Testis (tissue), 3 donors: Measurements from ENCODE around the gene MSMP. TPM values are rescaled to one million over a fixed set of nuclear protein-coding genes. Genes with fewer than 3 reads are reported as not detected.

ENCODE experiments used
- DNase-seq: peaks from one replicate; pipeline ENCODE4 v3.0.0-alpha.2; 2019
- H3K27ac ChIP-seq, 2 donors: fragments of 200-600 bp; sonication (generic); one replicate each; pipeline ENCODE4 v1.5.1; 2019
- H3K27me3 ChIP-seq: fragments of 200-600 bp; sonication (generic); one replicate; pipeline ENCODE4 v1.5.1; 2019
- H3K36me3 ChIP-seq: fragments of 200-600 bp; sonication (generic); one replicate; pipeline ENCODE4 v1.5.1; 2017; ENCODE audit warnings: low read depth; ENCODE audit errors: missing control alignments
- H3K4me1 ChIP-seq: fragments of 200-600 bp; sonication (generic); one replicate; pipeline ENCODE4 v1.5.1; 2019
- H3K4me3 ChIP-seq, 2 donors: fragments of 200-600 bp; sonication (generic); one replicate each; pipeline ENCODE4 v1.5.1; 2017 to 2019
- H3K9me3 ChIP-seq: fragments of 200-600 bp; sonication (generic); one replicate; pipeline ENCODE4 v1.5.1; 2017
- POLR2A ChIP-seq: fragments of 450-650 bp; IDR thresholded peaks from one replicate; pipeline ENCODE4 v1.6.1; 2017; ENCODE audit warnings: antibody characterized with exemption, mild to moderate bottlenecking, moderate library complexity
- WGBS, 2 donors: methylation state at CpG; one replicate each; pipeline ENCODE4 v1.1.5; 2018; 5-methylcytosine and 5-hydroxymethylcytosine counted together
- intact Hi-C: fragments of 100-400 bp; cut with DNase I; formaldehyde crosslinking; loops from one replicate; pipeline ENCODE4 v1.15.1; 2023; ENCODE audit warnings: low total_unique reads
- polyA plus RNA-seq: library from polyadenylated mRNA; stranded (reverse); fragments of 350-450 nt; fragmentation: Illumina TruSeq; extraction: RNeasy Lipid Tissue Mini Kit (QIAGEN cat#74804); gene quantifications from one replicate; pipeline ENCODE4 v1.2.3, GENCODE V29; 2014; ENCODE audit warnings: low read depth, low replicate concordance; ENCODE audit not compliant: insufficient read depth
- total RNA-seq, 2 donors: library from RNA; depleted of rRNA; stranded (reverse); fragments of >200 nt; gene quantifications; one replicate each; pipeline ENCODE4 v1.2.3, GENCODE V29; 2016
- TF ChIP-seq, protein P1 (sequence below), 3 experiments: fragments of 450-650 bp in 2 of 3; fragments of 200-600 bp in 1 of 3; sonication (generic) in 1 of 3; IDR thresholded peaks; one replicate each; pipeline ENCODE4 v1.5.1; 2016 to 2019; ENCODE audit warnings: antibody characterized with exemption in 3 of 3, mild to moderate bottlenecking in 2 of 3, moderate library complexity in 1 of 3

Gene MSMP
- total and polyA plus RNA-seq, 3 donors from 2014 or later: 1.7 to 1.9 TPM; not detected in 1

DNA sequence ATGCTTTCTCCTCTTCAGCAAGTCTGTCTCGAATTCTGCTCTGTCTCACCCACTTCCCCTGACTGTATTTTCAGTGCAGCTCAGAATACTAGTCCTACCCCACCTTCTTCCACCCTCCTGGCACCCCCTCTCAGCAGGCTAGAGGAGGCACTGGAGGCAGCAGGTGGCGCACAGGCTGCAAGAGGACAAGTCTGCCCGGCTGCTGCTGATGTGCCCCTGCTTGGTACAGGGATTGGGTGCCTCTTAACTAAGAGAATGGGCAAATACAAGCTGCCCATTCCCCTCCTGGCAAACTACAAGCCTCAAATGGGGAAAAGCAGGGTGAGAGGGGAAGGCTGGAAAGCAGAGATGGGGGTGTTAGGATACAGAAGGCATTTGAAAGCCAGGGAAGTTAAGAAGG, 27.1 kb downstream of the MSMP start:
- WGBS, 2 donors: 48 to 57% methylated on average over 3 of the region's 3 CpGs
- no peaks in the 10 kb centered on the region for H3K36me3 ChIP-seq
- TF ChIP-seq POLR2A: no peak
- TF ChIP-seq, protein P1, sequence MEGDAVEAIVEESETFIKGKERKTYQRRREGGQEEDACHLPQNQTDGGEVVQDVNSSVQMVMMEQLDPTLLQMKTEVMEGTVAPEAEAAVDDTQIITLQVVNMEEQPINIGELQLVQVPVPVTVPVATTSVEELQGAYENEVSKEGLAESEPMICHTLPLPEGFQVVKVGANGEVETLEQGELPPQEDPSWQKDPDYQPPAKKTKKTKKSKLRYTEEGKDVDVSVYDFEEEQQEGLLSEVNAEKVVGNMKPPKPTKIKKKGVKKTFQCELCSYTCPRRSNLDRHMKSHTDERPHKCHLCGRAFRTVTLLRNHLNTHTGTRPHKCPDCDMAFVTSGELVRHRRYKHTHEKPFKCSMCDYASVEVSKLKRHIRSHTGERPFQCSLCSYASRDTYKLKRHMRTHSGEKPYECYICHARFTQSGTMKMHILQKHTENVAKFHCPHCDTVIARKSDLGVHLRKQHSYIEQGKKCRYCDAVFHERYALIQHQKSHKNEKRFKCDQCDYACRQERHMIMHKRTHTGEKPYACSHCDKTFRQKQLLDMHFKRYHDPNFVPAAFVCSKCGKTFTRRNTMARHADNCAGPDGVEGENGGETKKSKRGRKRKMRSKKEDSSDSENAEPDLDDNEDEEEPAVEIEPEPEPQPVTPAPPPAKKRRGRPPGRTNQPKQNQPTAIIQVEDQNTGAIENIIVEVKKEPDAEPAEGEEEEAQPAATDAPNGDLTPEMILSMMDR (IDR thresholded peaks at IDR 0.05): no peak
- peaks cover 52% of the 10 kb centered on the region for H3K4me1 ChIP-seq
- H3K9me3 ChIP-seq: no peaks in the 10 kb centered on the region
- no peak overlapping the region for H3K4me3 ChIP-seq
- DNase-seq: no peak
- peak overlapping the region in 1 of 2 donors; percentile 22 for H3K27ac ChIP-seq
- intact Hi-C loops: loop anchor here (10.0 kb wide), 1 partner anchor 62 kb away; the partner anchor contains the start of gene ARHGEF39
- no peaks in the 10 kb centered on the region for H3K27me3 ChIP-seq

DNA sequence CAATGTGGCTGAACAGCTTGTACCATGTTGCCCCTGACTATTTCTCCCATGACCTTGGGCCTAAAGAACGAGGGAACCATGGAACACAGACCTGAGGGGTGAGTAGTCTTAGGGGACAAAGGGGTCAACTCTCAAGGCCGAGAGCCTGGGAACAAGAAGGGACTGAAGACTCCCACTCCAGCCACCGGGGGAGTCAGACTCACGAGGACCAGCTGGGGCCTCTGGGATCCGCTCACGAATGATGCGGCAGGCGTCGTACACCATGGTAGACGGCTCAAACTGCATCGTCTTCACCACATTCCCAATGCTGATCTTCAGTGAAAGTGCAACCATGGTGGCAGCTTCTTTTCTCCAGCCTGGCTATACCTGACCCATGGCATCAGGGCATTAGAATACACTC, 28.7 kb downstream of the MSMP start:
- 76 to 77% methylated on average over 11 of the region's 11 CpGs for WGBS, 2 donors
- Histone ChIP-seq H3K36me3 (no peaks in the 10 kb centered on the region), H3K4me1 (peaks cover 43% of the 10 kb centered on the region), H3K27ac (no peak overlapping the region), H3K9me3 (no peaks in the 10 kb centered on the region), H3K4me3 (no peak overlapping the region), H3K27me3 (no peaks in the 10 kb centered on the region)
- DNase-seq: no peak
- intact Hi-C loops: loop anchor here (10.0 kb wide), 1 partner anchor 61 kb away; the partner anchor contains the start of gene ARHGEF39
- no peak for TF ChIP-seq POLR2A

DNA sequence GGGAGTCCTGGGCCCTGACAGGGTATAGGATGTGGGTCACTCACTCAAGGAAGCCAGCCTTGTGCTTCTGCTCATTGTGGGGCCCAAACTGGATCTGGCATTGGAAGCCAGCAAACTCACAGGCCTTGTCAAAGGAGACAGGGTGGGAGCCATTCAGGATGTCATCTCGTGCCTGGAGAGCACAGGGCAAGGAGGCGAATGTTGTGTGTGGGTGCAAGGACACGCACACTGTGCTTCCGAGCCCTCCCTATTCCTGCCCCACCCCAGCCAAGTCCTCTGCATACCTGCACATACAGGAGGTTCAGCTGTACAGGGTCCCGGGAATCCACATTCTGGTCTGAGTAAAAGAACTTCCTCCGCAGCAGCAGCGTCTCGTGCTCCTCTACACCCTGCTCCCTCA, 30.2 kb downstream of the MSMP start:
- intact Hi-C loops: loop anchor here (10.0 kb wide), 1 partner anchor 59 kb away; the partner anchor contains the start of gene ARHGEF39
- no peaks in the 10 kb centered on the region for H3K27me3 ChIP-seq
- H3K27ac ChIP-seq: no peak overlapping the region
- no peaks in the 10 kb centered on the region for H3K9me3 ChIP-seq
- peaks cover 29% of the 10 kb centered on the region for H3K4me1 ChIP-seq
- TF ChIP-seq, protein P1 (IDR thresholded peaks at IDR 0.05): no peak
- TF ChIP-seq POLR2A: no peak
- H3K36me3 ChIP-seq: no peaks in the 10 kb centered on the region
- no peak overlapping the region for H3K4me3 ChIP-seq
- 93 to 97% methylated on average over 8 of the region's 8 CpGs for WGBS, 2 donors
- no peak for DNase-seq

DNA sequence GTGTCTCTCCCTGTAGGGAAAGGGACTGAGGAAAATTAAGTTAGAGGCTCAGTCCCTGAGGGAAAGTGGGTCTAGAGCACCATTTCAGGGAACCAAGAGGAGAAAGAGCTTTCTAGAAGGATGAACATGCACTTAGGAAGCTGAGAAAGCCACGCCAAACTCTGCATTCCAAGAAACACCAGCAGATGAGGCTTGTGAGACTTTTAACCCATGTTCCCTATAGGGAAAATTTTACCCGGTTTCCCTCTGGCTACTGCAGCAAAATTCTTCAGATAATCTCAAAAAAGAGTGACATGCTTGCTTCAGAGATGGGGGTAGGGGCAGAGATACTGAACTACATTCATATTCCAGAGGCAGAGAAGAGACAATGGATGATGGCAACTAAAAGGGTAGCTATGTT, 30.6 kb downstream of the MSMP start:
- Histone ChIP-seq H3K9me3 (no peaks in the 10 kb centered on the region), H3K27me3 (no peaks in the 10 kb centered on the region), H3K27ac (no peak overlapping the region), H3K36me3 (no peaks in the 10 kb centered on the region), H3K4me3 (no peak overlapping the region), H3K4me1 (peaks cover 24% of the 10 kb centered on the region)
- WGBS, 2 donors: 86 to 92% methylated on average over 2 of the region's 2 CpGs
- TF ChIP-seq, protein P1 (IDR thresholded peaks at IDR 0.05): no peak
- TF ChIP-seq POLR2A: no peak
- no peak for DNase-seq
- intact Hi-C loops: loop anchor here (10.0 kb wide), 1 partner anchor 59 kb away; the partner anchor contains the start of gene ARHGEF39

DNA sequence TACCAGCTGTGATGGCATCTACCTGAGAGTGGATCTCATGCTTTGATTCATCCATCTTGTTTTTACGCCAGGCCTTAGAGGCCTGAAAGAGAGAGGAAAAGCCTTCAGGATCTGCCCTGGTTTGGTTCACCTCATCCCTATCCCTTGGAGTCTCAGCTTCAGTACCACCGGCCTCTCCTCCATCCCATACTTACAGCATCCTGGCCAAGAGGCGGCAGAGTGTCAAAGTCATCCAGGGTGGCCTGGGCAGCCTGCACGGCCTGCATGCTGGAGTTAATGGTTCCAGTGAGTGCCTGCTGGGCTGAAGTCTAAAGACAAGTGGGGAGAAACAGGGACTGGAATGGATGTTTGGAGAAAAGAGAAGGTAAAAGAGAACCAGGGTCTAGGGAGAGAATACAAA, 34.5 kb downstream of the MSMP start:
- Histone ChIP-seq H3K36me3 (no peaks in the 10 kb centered on the region), H3K4me3 (no peak overlapping the region), H3K4me1 (no peaks in the 10 kb centered on the region), H3K27ac (no peak overlapping the region), H3K27me3 (no peaks in the 10 kb centered on the region), H3K9me3 (no peaks in the 10 kb centered on the region)
- TF ChIP-seq, protein P1 (IDR thresholded peaks at IDR 0.05): no peak
- no peak for TF ChIP-seq POLR2A
- 88 to 90% methylated on average over 4 of the region's 4 CpGs for WGBS, 2 donors
- DNase-seq: no peak
- intact Hi-C loops: no loop called here
